ENCODE results near the gene PRSS58. TPM values are rescaled to one million over a fixed set of nuclear protein-coding genes. Genes with fewer than 3 reads are reported as not detected.

PRSS58 gene
- total and polyA plus RNA-seq, 2 donors (not counting 1 experiment from before 2014, with no cell fraction given), result not detected

DNA sequence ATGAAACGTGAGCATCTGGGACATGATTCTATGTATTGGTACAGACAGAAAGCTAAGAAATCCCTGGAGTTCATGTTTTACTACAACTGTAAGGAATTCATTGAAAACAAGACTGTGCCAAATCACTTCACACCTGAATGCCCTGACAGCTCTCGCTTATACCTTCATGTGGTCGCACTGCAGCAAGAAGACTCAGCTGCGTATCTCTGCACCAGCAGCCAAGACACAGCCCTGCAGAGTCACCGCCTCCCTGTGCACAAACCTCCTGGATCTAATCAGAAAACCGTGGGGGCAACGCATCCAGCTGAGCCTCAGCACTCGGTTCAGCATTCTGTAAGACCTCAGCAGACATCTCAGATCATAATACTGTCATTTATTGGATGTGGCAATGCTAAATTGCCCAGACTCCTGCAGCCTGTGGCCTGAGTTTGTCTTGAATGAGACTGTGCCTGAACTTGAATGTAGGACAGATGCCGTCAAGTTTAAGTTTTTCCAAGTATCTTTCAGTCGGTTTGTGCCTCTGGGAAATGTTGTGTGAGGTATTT, 41.5 kb upstream of the PRSS58 start:
- Histone ChIP-seq H3K36me3 (ENCODE audit: control insufficient read depth, insufficient read depth, low read length) (no peaks in the 10 kb centered on the region), H4K20me1 (ENCODE audit: control insufficient read depth, extremely low read depth, insufficient read depth, low read length) (no peaks in the 10 kb centered on the region), H2AFZ (ENCODE audit: low read length) (no peak overlapping the region), H3K4me2 (ENCODE audit: extremely low read depth, insufficient read depth, low read length) (no peak overlapping the region), H3K9ac (ENCODE audit: insufficient read depth, low read length) (no peak overlapping the region), H3K79me2 (ENCODE audit: control insufficient read depth, insufficient read depth, low read length) (no peaks in the 10 kb centered on the region), H3K9me3 (ENCODE audit: control insufficient read depth, insufficient read depth, low read depth, low read length) (no peaks in the 10 kb centered on the region), H3K4me3 (replicated peaks in 1 of 4; ENCODE audit: control extremely low read depth in 1 of 4, insufficient read depth in 1 of 4, low read depth in 3 of 4, low read length in 4 of 4) (no peak overlapping the region), H3K4me1 (ENCODE audit: control insufficient read depth, extremely low read depth, insufficient read depth, low read length) (no peaks in the 10 kb centered on the region), H3K27ac (ENCODE audit: insufficient read depth, low read length) (no peak overlapping the region), H3K27me3 (ENCODE audit: control insufficient read depth, insufficient read depth, low read length) (no peaks in the 10 kb centered on the region)
- no peak for DNase-seq (ENCODE audit: low read depth in 2 of 2)
- no peak for TF ChIP-seq EZH2 (IDR thresholded peaks at IDR 0.05; ENCODE audit: low read length, missing control alignments)
- TF ChIP-seq, protein P1, sequence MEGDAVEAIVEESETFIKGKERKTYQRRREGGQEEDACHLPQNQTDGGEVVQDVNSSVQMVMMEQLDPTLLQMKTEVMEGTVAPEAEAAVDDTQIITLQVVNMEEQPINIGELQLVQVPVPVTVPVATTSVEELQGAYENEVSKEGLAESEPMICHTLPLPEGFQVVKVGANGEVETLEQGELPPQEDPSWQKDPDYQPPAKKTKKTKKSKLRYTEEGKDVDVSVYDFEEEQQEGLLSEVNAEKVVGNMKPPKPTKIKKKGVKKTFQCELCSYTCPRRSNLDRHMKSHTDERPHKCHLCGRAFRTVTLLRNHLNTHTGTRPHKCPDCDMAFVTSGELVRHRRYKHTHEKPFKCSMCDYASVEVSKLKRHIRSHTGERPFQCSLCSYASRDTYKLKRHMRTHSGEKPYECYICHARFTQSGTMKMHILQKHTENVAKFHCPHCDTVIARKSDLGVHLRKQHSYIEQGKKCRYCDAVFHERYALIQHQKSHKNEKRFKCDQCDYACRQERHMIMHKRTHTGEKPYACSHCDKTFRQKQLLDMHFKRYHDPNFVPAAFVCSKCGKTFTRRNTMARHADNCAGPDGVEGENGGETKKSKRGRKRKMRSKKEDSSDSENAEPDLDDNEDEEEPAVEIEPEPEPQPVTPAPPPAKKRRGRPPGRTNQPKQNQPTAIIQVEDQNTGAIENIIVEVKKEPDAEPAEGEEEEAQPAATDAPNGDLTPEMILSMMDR (conservative IDR thresholded peaks at IDR 0.05 in 1 of 2, IDR thresholded peaks at IDR 0.05 in 1 of 2; ENCODE audit: low read depth in 1 of 2, low read length in 2 of 2), result no peak

DNA sequence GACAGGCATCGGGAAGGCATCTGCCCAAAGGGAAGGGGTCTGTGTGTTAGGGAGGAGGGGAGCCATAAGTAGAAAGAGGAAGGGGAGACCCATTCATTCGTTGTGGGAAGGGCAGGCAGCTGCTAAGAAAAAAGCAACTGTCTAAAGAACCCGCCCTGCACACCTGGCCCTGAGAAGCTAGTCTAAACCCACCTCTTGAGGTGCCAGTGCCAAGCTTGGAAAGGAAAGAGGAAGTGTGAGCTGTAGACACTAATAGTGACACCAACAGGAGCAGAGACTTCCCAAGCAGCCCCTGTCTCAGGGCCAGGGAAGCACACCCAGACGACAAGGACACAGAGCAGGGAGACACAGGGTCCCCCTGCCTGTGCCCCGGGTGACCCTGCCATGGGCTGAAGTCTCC, 40.8 kb upstream of the PRSS58 start:
- H3K27ac ChIP-seq (ENCODE audit: insufficient read depth, low read length), result no peak overlapping the region
- no peaks in the 10 kb centered on the region for H4K20me1 ChIP-seq (ENCODE audit: control insufficient read depth, extremely low read depth, insufficient read depth, low read length)
- no peak for TF ChIP-seq EZH2 (IDR thresholded peaks at IDR 0.05; ENCODE audit: low read length, missing control alignments)
- TF ChIP-seq, protein P1 (conservative IDR thresholded peaks at IDR 0.05 in 1 of 2, IDR thresholded peaks at IDR 0.05 in 1 of 2; ENCODE audit: low read depth in 1 of 2, low read length in 2 of 2), result no peak
- no peak overlapping the region for H3K4me2 ChIP-seq (ENCODE audit: extremely low read depth, insufficient read depth, low read length)
- H3K36me3 ChIP-seq (ENCODE audit: control insufficient read depth, insufficient read depth, low read length), result no peaks in the 10 kb centered on the region
- H3K9me3 ChIP-seq (ENCODE audit: control insufficient read depth, insufficient read depth, low read depth, low read length), result no peaks in the 10 kb centered on the region
- H2AFZ ChIP-seq (ENCODE audit: low read length), result no peak overlapping the region
- no peaks in the 10 kb centered on the region for H3K27me3 ChIP-seq (ENCODE audit: control insufficient read depth, insufficient read depth, low read length)
- no peak overlapping the region for H3K4me3 ChIP-seq (replicated peaks in 1 of 4; ENCODE audit: control extremely low read depth in 1 of 4, insufficient read depth in 1 of 4, low read depth in 3 of 4, low read length in 4 of 4)
- H3K4me1 ChIP-seq (ENCODE audit: control insufficient read depth, extremely low read depth, insufficient read depth, low read length), result no peaks in the 10 kb centered on the region
- H3K79me2 ChIP-seq (ENCODE audit: control insufficient read depth, insufficient read depth, low read length), result no peaks in the 10 kb centered on the region
- DNase-seq (ENCODE audit: low read depth in 2 of 2), result no peak
- H3K9ac ChIP-seq (ENCODE audit: insufficient read depth, low read length), result no peak overlapping the region

DNA sequence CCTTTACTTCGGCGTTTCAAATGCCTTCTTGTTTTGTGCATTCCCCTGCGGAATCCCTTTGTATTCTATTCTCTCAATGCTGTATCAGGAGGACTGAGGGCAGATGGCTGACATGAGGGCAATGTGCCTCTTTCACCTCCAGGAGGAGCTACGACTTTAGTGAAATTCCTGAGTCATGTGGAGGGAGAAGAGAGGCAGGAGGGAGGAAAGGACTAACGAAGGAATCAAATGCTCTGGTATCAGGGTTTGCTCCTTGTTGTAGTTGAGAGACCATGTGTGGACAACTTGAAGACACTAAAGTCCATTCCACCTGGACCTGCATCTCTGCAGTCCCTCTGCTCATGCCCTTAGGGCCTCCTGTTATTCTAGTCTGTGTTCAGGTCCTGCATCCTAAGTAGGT, 40.2 kb upstream of the PRSS58 start:
- no peak overlapping the region for H3K27ac ChIP-seq (ENCODE audit: insufficient read depth, low read length)
- no peaks in the 10 kb centered on the region for H3K27me3 ChIP-seq (ENCODE audit: control insufficient read depth, insufficient read depth, low read length)
- H2AFZ ChIP-seq (ENCODE audit: low read length), result no peak overlapping the region
- H3K4me1 ChIP-seq (ENCODE audit: control insufficient read depth, extremely low read depth, insufficient read depth, low read length), result no peaks in the 10 kb centered on the region
- H3K9me3 ChIP-seq (ENCODE audit: control insufficient read depth, insufficient read depth, low read depth, low read length), result no peaks in the 10 kb centered on the region
- H3K9ac ChIP-seq (ENCODE audit: insufficient read depth, low read length), result no peak overlapping the region
- TF ChIP-seq, protein P1 (conservative IDR thresholded peaks at IDR 0.05 in 1 of 2, IDR thresholded peaks at IDR 0.05 in 1 of 2; ENCODE audit: low read depth in 1 of 2, low read length in 2 of 2), result no peak
- TF ChIP-seq EZH2 (IDR thresholded peaks at IDR 0.05; ENCODE audit: low read length, missing control alignments), result no peak
- DNase-seq (ENCODE audit: low read depth in 2 of 2), result no peak
- no peaks in the 10 kb centered on the region for H3K36me3 ChIP-seq (ENCODE audit: control insufficient read depth, insufficient read depth, low read length)
- H3K79me2 ChIP-seq (ENCODE audit: control insufficient read depth, insufficient read depth, low read length), result no peaks in the 10 kb centered on the region
- H3K4me2 ChIP-seq (ENCODE audit: extremely low read depth, insufficient read depth, low read length), result no peak overlapping the region
- no peak overlapping the region for H3K4me3 ChIP-seq (replicated peaks in 1 of 4; ENCODE audit: control extremely low read depth in 1 of 4, insufficient read depth in 1 of 4, low read depth in 3 of 4, low read length in 4 of 4)
- no peaks in the 10 kb centered on the region for H4K20me1 ChIP-seq (ENCODE audit: control insufficient read depth, extremely low read depth, insufficient read depth, low read length)
